H9 (cell line): ENCODE results near the gene DAB2IP. TPM values are rescaled to one million over a fixed set of nuclear protein-coding genes. Genes with fewer than 3 reads are reported as not detected.

Experiments used
- DNase-seq: peaks from one replicate; pipeline ENCODE4 v3.0.0-alpha.2; 2017
- H2AFZ ChIP-seq: one replicate; pipeline ENCODE4 v1.6.1; 2013; ENCODE audit warnings: mild to moderate bottlenecking, low read length, control low read depth, moderate library complexity
- H2AK5ac ChIP-seq: 2 replicates; pipeline ENCODE4 v1.6.1; 2013; ENCODE audit warnings: low read length, control low read depth, mixed read lengths; ENCODE audit not compliant: insufficient read length
- H2BK120ac ChIP-seq: one replicate; pipeline ENCODE4 v1.6.1; 2013; ENCODE audit warnings: low read depth, mild to moderate bottlenecking, low read length, control low read depth, inconsistent platforms; ENCODE audit not compliant: poor library complexity, severe bottlenecking
- H2BK12ac ChIP-seq: 2 replicates; pipeline ENCODE4 v1.6.1; 2013; ENCODE audit warnings: low read length, control low read depth, mixed read lengths, low read depth; ENCODE audit not compliant: insufficient read length
- H2BK15ac ChIP-seq: 2 replicates; pipeline ENCODE4 v1.6.1; 2013; ENCODE audit warnings: low read depth, low read length, control low read depth
- H2BK20ac ChIP-seq: one replicate; pipeline ENCODE4 v1.6.1; 2013; ENCODE audit warnings: low read depth, mild to moderate bottlenecking, low read length, control low read depth, inconsistent platforms; ENCODE audit not compliant: poor library complexity, severe bottlenecking
- H2BK5ac ChIP-seq: 2 replicates; pipeline ENCODE4 v1.6.1; 2013; ENCODE audit warnings: low read length, control low read depth, mixed read lengths; ENCODE audit not compliant: insufficient read length
- H3K14ac ChIP-seq: 2 replicates; pipeline ENCODE4 v1.6.1; 2013; ENCODE audit warnings: low read length, control low read depth; ENCODE audit not compliant: insufficient read depth
- H3K18ac ChIP-seq: 2 replicates; pipeline ENCODE4 v1.6.1; 2013; ENCODE audit warnings: low read depth, mild to moderate bottlenecking, mixed read lengths, low read length, control low read depth; ENCODE audit not compliant: insufficient read length
- H3K23ac ChIP-seq: 2 replicates; pipeline ENCODE4 v1.6.1; 2013; ENCODE audit warnings: low read length, control low read depth, mixed read lengths, low read depth; ENCODE audit not compliant: insufficient read length
- H3K23me2 ChIP-seq: 2 replicates; pipeline ENCODE4 v1.6.1; 2013; ENCODE audit warnings: low read depth, mild to moderate bottlenecking, mixed read lengths, low read length, control low read depth; ENCODE audit not compliant: insufficient read length, poor library complexity, severe bottlenecking
- H3K27ac ChIP-seq: 2 replicates; pipeline ENCODE4 v1.5.1; 2013; ENCODE audit warnings: low read length, control low read depth, mixed read lengths, low read depth; ENCODE audit not compliant: insufficient read length
- H3K27me3 ChIP-seq: 2 replicates; pipeline ENCODE4 v1.6.1; 2013; ENCODE audit warnings: low read length, control low read depth, inconsistent platforms; ENCODE audit not compliant: insufficient read depth
- H3K4ac ChIP-seq: 2 replicates; pipeline ENCODE4 v1.6.1; 2013; ENCODE audit warnings: low read depth, mild to moderate bottlenecking, control low read depth, inconsistent platforms, low read length, moderate library complexity
- H3K4me1 ChIP-seq: 2 replicates; pipeline ENCODE4 v1.6.1; 2013; ENCODE audit warnings: low read length, control low read depth, inconsistent platforms; ENCODE audit not compliant: insufficient read depth
- H3K4me2 ChIP-seq: 2 replicates; pipeline ENCODE4 v1.6.1; 2013; ENCODE audit warnings: low read length, control low read depth, mixed read lengths; ENCODE audit not compliant: insufficient read length, insufficient read depth
- H3K56ac ChIP-seq: 2 replicates; pipeline ENCODE4 v1.6.1; 2013; ENCODE audit warnings: low read depth, mild to moderate bottlenecking, mixed read lengths, low read length, control low read depth; ENCODE audit not compliant: insufficient read length
- H3K79me1 ChIP-seq: 2 replicates; pipeline ENCODE4 v1.6.1; 2013; ENCODE audit warnings: low read depth, mild to moderate bottlenecking, moderate library complexity, low read length, control low read depth, inconsistent platforms; ENCODE audit not compliant: insufficient read depth, poor library complexity, severe bottlenecking
- H3K79me2 ChIP-seq: 2 replicates; pipeline ENCODE4 v1.6.1; 2013; ENCODE audit warnings: low read length, control low read depth, inconsistent platforms; ENCODE audit not compliant: insufficient read depth
- H3K9ac ChIP-seq: 2 replicates; pipeline ENCODE4 v1.6.1; 2013; ENCODE audit warnings: low read length, control low read depth, mixed read lengths; ENCODE audit not compliant: insufficient read length; ENCODE audit errors: extremely low read depth
- H3K9me3 ChIP-seq: one replicate; pipeline ENCODE4 v1.6.1; 2013; ENCODE audit warnings: low read depth, low read length, inconsistent platforms; ENCODE audit not compliant: control insufficient read depth
- H3T11ph ChIP-seq: one replicate; pipeline ENCODE4 v1.6.1; 2013; ENCODE audit warnings: mild to moderate bottlenecking, low read length, control low read depth, inconsistent platforms
- H4K20me1 ChIP-seq: one replicate; pipeline ENCODE4 v1.6.1; 2013; ENCODE audit not compliant: control insufficient read depth, insufficient read length, insufficient read depth
- H4K5ac ChIP-seq: 2 replicates; pipeline ENCODE4 v1.6.1; 2013; ENCODE audit warnings: low read depth, mild to moderate bottlenecking, mixed read lengths, low read length, control low read depth; ENCODE audit not compliant: insufficient read length
- H4K8ac ChIP-seq: replicated peaks from 2 replicates; pipeline ENCODE4 v1.6.1; 2013; ENCODE audit warnings: low read length, control low read depth, mixed read lengths, low read depth; ENCODE audit not compliant: insufficient read length
- H4K91ac ChIP-seq: 2 replicates; pipeline ENCODE4 v1.6.1; 2013; ENCODE audit warnings: low read depth, mild to moderate bottlenecking, moderate library complexity, mixed read lengths, low read length, control low read depth; ENCODE audit not compliant: insufficient read length
- H3K27ac Mint-ChIP-seq, 3 experiments: 2 replicates in 2 of 3; 3 replicates in 1 of 3; pipeline ENCODE4 v1.8.0; 2020 to 2021; ENCODE audit warnings: mixed read lengths in 3 of 3, mild to moderate bottlenecking in 1 of 3, moderate library complexity in 1 of 3
- H3K27me3 Mint-ChIP-seq: 2 replicates; pipeline ENCODE4 v1.8.0; 2021; ENCODE audit warnings: low read depth, mild to moderate bottlenecking, moderate library complexity, mixed read lengths
- H3K36me3 Mint-ChIP-seq, 3 experiments: 2 replicates in 2 of 3; 3 replicates in 1 of 3; pipeline ENCODE4 v1.8.0; 2020 to 2021; ENCODE audit warnings: low read depth in 3 of 3, mixed read lengths in 3 of 3; ENCODE audit not compliant: insufficient read depth in 1 of 3
- H3K4me1 Mint-ChIP-seq, 2 experiments: 2 replicates each; pipeline ENCODE4 v1.8.0; 2020; ENCODE audit warnings: mixed read lengths in 2 of 2
- H3K4me3 Mint-ChIP-seq, 2 experiments: 2 replicates in 1 of 2; 3 replicates in 1 of 2; pipeline ENCODE4 v1.8.0; 2020 to 2021; ENCODE audit warnings: mild to moderate bottlenecking in 2 of 2, mixed read lengths in 2 of 2, moderate library complexity in 1 of 2
- H3K9me3 Mint-ChIP-seq, 2 experiments: 2 replicates in 1 of 2; 3 replicates in 1 of 2; pipeline ENCODE4 v1.8.0; 2020; ENCODE audit warnings: mild to moderate bottlenecking in 2 of 2, mixed read lengths in 2 of 2, moderate library complexity in 1 of 2
- CTCF ChIP-seq: fragments of 200-600 bp; sonication (generic); conservative IDR thresholded peaks from 3 replicates; pipeline ENCODE4 v1.8.0; 2021; ENCODE audit warnings: antibody characterized with exemption, mild to moderate bottlenecking
- WGBS: extraction: QIAGEN DNeasy Blood & Tissue Kit; methylation state at CpG from one replicate; pipeline ENCODE4 v1.1.7; 2013; ENCODE audit warnings: missing lambda C conversion rate, low lambda C conversion rate, mixed read lengths; ENCODE audit not compliant: insufficient read length; ENCODE audit errors: extremely low coverage; 5-methylcytosine and 5-hydroxymethylcytosine counted together
- total RNA-seq: library from RNA; stranded (reverse); gene quantifications from 2 replicates; pipeline ENCODE4 v1.2.1, GENCODE V29; 2021

DAB2IP gene
- total RNA-seq, 1 experiment from 2014 or later, result 22.6 TPM

- H3K56ac ChIP-seq, result no peak overlapping the region
- no peak overlapping the region for H3K27ac ChIP-seq
- H3K4me3 Mint-ChIP-seq, result no peak overlapping the region
- H2BK15ac ChIP-seq, result no peak overlapping the region
- H4K8ac ChIP-seq, result no peak overlapping the region
- no peak overlapping the region for H3K4ac ChIP-seq
- no peaks in the 10 kb centered on the region for H3K9me3 Mint-ChIP-seq
- H3K36me3 Mint-ChIP-seq, result peaks cover 0 to 9% (median 0%) of the 10 kb centered on the region in 3 experiments; a peak in 1 of 7 replicates
- no peaks in the 10 kb centered on the region for H3K4me1 ChIP-seq
- TF ChIP-seq CTCF, result no peak
- no peak overlapping the region for H3K18ac ChIP-seq
- H3K4me2 ChIP-seq, result no peak overlapping the region
- no peak overlapping the region for H2BK120ac ChIP-seq
- H4K20me1 ChIP-seq, result peaks cover 4% of the 10 kb centered on the region
- H3K9ac ChIP-seq, result no peak overlapping the region
- no peaks in the 10 kb centered on the region for H3K79me1 ChIP-seq
- no peak overlapping the region for H4K91ac ChIP-seq
- no peak overlapping the region for H2BK20ac ChIP-seq
- no peak overlapping the region for H2AK5ac ChIP-seq
- peak overlapping the region in 1 of 3 experiments; percentile 25; a peak in 1 of 7 replicates for H3K27ac Mint-ChIP-seq
- no peak overlapping the region for H2BK12ac ChIP-seq
- H3K23me2 ChIP-seq, result no peaks in the 10 kb centered on the region
- no peak for DNase-seq
- H3K79me2 ChIP-seq, result no peaks in the 10 kb centered on the region; the same call in 1 of the 2 replicates
- no peaks in the 10 kb centered on the region for H3K9me3 ChIP-seq
- no peak overlapping the region for H2BK5ac ChIP-seq
- H3K27me3 Mint-ChIP-seq, result no peaks in the 10 kb centered on the region; the same call in none of the 2 replicates
- no CpG with 5 or more reads among the region's 6 CpGs for WGBS
- peaks cover 27 to 30% of the 10 kb centered on the region in 2 experiments for H3K4me1 Mint-ChIP-seq
- no peak overlapping the region for H3K23ac ChIP-seq
- no peak overlapping the region for H3K14ac ChIP-seq
- H3K27me3 ChIP-seq, result no peaks in the 10 kb centered on the region
- H3T11ph ChIP-seq, result no peak overlapping the region
- H2AFZ ChIP-seq, result no peak overlapping the region
- no peak overlapping the region for H4K5ac ChIP-seq
These were observed 8.9 kb downstream of the DAB2IP start for GRCh38 chr9:121660367-121660766.
